NCI-H748 treated with DMSO at 0.1 percent for 48 hours (cell line): ENCODE data around the gene BOC.

ENCODE experiments used
- DNase-seq: peaks from one replicate; lab custom pipeline; 2025; lab: John Stamatoyannopoulos, UW

Gene BOC

DNA sequence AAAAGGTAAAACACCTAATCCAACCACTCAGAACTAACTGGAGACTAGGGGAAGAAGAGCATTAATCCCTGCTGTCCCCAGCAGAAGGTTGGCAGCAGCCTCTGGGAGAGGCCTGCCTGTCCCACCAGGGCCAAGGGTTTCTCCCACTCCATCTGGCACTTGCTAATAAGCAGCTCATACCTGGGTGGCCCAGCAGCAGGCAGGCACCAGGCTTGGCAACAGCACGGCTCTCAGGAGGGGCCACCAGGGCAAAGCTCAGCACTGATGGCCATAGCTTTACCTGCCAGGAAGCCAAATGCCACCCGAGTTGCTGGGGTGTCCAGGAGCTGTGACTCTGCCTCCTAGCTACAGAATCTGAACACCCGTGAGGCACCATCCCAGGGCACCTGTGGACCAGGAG, 58.3 kb downstream of the BOC start:
- DNase-seq: no peak

DNA sequence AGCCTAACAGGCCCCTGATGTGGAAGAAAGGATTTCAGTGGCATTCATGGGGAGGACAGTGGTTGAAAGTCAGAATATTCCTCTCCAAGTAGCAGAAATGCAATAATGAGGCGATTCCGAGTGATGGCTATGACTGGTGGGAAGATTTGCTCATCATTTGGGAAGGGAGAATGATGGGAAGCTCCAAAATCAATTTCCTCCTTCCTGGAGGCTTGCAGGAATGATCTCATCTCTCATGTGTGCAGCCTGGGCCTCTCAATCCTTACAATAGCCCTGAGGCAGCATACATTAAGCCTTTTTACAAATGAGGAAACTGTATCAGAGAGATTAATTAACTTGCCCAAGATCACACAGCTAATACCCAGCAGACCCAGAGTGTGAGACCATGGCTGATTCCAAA, 58.7 kb downstream of the BOC start:
- DNase-seq: no peak

DNA sequence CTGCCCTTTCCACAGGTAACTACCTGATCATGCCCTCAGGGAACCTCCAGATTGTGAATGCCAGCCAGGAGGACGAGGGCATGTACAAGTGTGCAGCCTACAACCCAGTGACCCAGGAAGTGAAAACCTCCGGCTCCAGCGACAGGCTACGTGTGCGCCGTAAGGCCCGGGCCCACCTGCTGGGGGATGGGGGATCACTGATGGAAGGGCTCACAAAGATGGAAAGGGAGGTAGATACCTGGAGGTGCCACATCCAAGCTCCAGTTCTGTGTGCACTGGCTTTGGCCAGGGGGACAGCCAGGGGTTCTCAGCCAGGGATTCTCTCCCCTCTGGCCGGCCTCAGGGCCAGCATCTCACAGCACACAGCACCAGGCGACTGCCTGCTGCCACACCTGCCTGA, 59.4 kb downstream of the BOC start:
- no peak for DNase-seq

DNA sequence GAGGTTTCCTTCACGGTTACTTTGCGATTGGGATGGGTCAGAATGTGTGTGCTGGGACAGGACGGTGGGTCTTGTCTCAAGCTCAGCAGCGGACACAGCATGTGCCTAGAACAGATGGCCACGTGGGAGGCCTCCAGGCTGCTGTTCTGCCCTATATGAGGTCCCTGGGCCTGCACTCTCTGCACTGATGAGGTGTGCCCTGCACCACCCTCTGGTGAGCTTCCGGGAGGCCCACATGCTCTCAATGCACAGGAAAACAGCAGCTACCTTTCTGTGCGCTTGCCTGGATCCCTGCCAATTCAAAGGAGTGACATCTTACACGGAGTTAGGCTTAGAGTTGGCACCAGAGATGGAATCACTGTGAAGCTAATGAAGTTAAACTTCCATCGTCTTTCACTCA, 59.8 kb downstream of the BOC start:
- DNase-seq: peak; percentile 46

DNA sequence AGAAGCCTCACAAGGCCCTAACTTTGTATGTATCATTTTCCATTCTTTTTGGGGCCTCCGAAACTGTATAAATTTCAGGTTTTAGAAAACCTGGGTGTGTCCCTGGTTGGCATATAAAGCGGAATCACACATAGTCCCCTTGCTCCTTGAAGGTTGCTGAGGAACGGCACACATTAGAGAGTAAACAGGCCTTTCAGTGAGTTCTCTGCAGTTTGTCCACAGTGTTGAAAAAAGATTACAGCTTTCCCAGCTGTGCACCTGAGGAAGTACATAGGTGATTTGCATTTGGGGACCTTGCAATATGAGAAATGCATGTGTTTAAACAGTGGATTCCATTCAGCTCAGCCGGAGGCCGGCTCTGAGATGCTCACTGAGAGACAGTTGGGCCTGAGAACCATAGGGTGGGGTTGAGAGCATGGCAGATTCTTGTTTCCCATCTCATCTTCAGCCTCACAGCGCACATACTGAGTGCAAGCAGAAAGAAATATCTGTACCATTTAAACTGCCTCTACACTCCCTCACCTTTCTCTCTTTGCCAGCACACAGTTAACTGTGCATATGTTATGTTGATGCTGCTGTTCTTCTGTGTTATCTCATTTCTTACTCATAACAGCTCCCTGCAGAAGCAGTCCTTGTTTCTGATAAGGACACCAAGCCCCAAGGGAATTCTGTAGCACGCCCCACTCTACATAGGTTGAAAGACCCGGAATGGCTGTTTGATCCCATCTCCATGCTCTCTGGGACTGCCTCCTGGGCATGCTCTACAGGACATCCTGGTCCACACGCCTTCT, 60.4 kb downstream of the BOC start:
- DNase-seq: peak; percentile 46

DNA sequence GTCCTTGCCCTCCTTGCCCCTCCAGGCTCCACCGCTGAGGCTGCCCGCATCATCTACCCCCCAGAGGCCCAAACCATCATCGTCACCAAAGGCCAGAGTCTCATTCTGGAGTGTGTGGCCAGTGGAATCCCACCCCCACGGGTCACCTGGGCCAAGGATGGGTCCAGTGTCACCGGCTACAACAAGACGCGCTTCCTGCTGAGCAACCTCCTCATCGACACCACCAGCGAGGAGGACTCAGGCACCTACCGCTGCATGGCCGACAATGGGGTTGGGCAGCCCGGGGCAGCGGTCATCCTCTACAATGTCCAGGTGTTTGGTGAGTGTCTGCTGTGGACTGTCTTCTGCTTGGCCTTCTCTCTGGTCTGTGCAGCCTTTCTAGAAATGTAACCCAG, 61.0 kb downstream of the BOC start:
- DNase-seq: no peak

DNA sequence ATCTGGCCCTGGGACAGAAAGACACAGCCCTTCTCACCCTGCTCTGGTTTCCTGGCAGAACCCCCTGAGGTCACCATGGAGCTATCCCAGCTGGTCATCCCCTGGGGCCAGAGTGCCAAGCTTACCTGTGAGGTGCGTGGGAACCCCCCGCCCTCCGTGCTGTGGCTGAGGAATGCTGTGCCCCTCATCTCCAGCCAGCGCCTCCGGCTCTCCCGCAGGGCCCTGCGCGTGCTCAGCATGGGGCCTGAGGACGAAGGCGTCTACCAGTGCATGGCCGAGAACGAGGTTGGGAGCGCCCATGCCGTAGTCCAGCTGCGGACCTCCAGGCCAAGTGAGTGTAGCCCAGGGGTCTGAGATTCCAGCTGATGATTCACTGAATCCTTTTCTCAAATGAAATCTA, 61.7 kb downstream of the BOC start:
- DNase-seq: no peak

DNA sequence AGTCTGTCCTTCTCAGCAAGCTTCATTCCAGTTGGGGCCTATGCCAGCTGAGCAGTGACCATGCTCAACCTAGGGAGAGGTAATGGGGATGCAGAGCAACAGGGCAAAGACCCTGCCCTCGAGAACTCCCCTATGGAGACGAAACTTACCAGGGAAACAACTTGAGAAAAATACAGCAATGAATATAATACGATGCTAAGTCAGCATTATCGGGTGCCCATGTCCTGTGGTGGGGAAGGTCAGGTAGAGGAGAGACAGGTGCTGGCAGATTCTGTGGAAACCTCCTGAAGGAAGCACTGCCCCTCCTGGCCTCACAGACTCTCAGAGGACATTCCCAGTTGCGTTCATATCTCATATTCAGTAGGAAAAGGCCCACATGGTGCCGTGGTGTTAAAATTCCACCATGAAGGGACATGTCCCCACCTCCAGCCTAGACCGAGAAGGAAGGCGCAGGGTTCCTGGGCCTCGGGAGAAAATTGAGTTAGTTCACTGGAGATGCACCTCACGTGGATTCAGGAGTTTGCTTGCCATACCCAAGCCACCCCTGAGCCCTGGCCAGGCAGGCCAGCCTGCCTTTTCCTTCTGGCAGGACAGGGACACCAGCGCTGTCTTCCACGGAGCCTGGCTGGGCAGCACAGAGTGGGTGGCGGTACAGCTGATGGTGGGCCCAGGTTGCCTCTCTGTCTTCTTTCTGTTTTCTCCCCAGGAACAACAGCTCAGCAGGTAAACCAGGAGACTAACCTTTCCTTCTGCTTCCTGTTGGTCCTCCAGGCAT, 62.4 kb downstream of the BOC start:
- no peak for DNase-seq

DNA sequence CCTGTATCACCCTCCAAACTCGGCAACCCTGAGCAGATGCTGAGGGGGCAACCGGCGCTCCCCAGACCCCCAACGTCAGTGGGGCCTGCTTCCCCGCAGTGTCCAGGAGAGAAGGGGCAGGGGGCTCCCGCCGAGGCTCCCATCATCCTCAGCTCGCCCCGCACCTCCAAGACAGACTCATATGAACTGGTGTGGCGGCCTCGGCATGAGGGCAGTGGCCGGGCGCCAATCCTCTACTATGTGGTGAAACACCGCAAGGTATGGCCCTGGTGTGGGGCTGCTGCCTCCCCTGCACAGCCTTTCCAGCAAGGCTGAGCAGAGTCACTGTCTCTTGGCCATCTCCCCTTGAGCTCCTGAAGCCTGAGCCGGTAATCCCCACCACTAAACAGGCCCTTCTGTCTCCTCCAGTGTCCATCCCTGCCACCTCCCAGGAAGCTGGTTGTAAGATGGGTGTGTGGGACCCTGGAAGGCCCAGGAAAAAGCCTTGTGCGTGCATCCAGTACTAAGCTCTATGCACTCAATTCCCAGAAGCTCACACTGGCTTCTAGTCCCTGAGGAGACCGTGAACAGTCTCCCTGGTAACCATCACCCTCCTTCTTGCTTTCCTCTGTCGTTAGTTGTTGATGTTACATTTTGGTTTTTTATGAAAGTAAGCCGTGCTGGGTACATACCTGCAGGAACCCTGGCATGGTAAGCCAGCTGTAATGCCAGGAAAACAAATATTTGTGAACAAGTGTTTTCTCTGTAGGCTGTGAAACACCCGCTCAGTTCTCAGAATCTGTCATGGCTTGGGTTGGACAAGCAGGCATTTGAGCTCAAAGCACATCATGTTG, 63.3 kb downstream of the BOC start:
- no peak for DNase-seq

DNA sequence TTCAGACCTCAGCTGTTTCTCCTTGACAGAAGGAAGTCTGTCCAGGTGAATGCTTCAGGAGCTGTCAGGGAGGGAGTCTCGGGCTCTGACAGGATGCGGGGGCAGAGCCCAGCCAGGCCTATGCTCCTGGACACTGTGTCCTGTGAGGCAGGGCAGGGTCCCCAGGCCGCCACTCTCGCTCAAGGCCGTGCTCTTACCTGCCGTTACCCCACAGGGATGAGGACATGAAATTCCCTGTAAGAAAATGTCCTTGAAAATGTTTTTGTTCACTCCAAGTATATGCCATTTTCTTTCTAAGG, 63.9 kb downstream of the BOC start:
- no peak for DNase-seq

DNA sequence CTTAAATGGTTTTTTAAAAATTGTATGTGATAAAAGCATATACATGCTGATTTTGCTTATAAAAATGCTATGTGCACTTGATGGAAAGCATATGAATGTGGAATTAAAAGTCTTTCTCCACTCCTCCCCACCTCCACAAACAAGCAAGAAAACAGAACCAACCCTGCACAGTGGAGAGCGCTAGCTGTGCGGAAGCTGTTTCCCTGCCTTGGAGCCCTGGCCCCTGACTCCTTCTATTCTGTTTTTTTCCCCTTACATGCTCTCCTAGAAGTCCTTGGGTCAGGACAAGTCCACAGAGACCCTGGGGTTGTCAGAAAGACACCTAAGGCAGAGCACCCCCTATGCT, 64.2 kb downstream of the BOC start:
- no peak for DNase-seq

DNA sequence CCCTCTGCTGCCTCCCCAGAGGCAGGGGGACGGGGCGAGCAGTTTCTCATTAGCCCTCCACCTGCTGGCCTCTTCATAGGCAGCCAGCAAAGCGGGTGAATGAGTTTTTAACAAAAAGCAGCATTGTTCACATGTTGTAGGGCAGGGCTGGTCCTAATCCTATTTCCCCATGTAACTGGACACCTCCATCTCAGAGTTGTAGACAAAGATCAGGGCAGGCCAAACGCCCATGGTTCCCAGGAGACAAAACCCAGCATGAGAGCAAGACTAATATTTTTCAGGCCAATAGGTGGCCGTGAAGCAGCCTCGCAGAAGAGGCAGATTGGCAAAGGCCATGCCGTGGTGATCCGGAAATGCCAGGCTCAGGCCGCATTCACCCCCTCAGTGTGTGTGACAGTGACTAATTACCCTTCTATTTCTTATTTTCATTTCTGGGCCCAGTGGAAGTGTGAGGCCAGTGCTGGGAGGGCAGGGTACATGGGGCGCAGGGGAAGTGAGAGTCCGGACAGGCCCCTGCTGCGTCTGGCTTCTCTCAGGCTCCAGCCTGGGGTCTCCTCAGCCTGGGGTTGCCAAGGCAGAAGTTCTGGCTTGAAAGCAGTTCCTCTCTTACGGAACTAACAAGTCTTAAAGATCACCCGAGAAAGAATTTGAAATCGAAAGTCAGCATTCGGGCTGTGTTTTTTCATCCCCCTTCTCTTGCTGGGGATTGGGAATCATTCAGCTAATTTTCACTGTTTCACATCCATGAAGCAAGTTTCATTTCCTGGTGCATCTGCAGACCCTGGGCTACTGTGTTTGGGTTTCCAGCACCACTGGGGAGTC, 64.8 kb downstream of the BOC start:
- DNase-seq: peak; percentile 39

DNA sequence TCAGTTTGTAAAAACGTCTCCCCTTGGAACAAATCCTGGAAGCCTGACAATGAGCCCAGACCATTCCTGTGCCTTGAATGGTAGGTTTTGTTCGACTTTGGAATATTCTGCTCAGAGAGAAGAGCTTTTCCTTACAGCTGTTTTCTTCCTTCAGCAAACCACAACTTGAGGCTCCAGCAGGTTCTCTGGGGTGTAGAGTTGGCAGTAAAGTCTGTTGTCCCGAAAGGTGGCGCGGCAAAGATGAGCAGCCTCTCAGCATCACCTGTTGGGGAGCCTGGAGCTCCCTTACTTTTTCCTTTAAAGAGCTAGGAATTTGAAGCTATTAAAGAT, 65.4 kb downstream of the BOC start:
- DNase-seq: no peak

DNA sequence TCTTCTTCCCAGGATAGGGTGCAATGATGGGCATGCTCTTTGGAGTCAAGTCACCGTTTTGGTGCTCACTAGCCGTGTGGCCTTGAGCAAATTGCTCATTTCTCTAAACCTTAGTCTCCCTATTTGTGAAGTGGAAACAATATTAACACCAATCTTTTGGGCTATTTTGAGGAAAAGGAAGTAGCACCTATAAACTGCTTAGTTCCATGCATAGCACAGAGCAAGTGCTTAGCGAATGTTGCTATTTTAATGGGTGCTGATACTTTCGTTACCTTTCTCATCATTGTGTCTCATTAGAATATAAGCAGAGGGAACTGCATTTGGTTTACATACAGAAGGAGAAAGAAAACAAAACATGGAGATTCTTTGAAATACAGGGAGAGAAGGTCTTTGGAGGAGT, 66.1 kb downstream of the BOC start:
- DNase-seq: no peak

DNA sequence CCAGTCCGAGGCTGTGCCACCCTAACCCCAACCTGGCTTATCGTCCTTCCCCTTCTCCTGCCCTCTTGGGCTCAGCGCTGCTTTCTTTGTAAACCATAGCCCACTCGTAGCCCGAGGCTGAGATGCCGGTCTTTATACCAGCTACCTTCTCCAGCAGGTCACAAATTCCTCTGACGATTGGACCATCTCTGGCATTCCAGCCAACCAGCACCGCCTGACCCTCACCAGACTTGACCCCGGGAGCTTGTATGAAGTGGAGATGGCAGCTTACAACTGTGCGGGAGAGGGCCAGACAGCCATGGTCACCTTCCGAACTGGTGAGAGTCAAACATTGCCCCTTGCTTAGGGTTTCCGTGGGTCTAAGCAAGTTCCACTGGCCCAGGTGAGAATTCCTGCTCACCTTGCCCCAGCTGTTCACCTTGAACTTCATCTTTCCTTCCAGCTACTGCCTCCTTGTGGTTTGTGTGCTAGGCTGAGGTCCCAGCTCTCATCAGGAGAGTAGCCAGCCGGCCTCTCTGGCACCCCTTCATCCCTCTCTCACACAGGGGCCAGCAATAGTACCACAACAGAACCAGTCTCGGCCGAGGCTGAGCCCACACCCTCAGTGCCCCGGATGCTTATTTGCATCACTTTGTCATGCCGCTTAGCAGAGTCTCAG, 66.7 kb downstream of the BOC start:
- DNase-seq: no peak

DNA sequence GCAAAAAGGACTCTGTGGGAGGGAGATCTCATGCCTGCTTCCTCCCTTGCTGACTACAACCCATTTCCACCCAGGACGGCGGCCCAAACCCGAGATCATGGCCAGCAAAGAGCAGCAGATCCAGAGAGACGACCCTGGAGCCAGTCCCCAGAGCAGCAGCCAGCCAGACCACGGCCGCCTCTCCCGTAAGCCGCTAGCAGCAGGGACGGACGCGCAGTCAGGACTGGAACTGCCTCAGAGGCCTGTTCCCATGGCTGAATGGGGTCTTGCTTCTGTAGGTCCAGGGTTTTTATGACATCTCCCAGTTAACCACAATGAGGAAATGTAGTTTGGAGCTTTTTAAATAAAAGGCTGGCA, 67.2 kb downstream of the BOC start:
- no peak for DNase-seq

DNA sequence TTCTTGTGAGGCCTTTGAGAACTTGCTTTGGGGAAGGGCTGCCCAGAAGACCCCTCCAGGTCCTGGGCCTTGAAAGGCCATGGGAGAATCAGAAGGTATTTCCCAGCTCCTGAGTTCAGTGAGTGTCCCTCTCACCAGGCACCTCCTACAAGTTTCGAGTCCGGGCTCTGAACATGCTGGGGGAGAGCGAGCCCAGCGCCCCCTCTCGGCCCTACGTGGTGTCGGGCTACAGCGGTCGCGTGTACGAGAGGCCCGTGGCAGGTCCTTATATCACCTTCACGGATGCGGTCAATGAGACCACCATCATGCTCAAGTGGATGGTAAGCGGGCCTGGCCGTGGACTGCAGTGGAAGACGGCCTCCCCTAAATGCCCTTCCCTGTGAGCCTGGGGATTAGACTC, 68.3 kb downstream of the BOC start:
- no peak for DNase-seq

DNA sequence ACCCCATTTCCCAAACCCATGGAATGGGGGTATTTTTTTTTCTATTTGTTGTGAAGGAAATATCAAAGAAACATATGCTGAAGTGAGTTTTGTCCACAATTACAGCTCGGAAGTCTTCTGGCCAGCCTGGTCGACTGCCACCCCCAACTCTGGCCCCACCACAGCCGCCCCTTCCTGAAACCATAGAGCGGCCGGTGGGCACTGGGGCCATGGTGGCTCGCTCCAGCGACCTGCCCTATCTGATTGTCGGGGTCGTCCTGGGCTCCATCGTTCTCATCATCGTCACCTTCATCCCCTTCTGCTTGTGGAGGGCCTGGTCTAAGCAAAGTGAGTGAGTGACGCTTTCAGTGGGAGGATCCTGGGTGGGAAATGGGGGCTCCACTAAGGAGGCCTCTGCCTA, 71.9 kb downstream of the BOC start:
- no peak for DNase-seq

DNA sequence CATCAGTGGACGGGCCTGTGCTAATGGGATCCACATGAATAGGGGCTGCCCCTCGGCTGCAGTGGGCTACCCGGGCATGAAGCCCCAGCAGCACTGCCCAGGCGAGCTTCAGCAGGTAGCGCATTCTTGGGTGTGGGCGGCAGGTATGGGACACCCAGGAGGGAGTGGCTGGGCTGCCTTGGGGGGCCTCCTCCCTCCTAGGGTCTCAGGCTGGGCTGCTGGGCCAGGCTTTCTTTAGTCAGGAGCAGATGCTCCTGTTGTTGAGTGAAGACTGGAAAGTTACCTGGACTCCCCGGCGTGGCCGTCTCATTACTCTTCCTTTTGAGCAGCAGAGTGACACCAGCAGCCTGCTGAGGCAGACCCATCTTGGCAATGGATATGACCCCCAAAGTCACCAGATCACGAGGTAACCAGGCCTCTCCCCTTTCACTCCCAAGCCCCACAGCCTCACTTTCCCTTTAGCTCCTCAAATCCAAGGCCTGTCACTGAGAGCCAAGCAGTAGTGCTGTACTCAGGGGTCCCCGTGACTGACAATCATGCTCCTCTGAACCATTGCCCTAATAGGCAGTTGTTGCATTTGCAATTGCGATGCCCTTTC, 73.2 kb downstream of the BOC start:
- DNase-seq: no peak

DNA sequence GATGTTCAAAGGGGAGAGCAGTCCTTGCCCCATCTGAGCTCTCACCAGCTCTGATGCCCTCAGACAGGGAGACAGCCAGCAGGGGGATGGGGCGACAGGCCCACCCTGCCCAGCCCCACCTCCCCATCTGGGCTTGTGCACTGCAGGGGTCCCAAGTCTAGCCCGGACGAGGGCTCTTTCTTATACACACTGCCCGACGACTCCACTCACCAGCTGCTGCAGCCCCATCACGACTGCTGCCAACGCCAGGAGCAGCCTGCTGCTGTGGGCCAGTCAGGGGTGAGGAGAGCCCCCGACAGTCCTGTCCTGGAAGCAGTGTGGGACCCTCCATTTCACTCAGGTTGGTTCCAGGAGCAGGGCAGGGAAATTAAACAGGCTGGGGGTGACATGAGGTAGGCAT, 73.9 kb downstream of the BOC start:
- no peak for DNase-seq

DNA sequence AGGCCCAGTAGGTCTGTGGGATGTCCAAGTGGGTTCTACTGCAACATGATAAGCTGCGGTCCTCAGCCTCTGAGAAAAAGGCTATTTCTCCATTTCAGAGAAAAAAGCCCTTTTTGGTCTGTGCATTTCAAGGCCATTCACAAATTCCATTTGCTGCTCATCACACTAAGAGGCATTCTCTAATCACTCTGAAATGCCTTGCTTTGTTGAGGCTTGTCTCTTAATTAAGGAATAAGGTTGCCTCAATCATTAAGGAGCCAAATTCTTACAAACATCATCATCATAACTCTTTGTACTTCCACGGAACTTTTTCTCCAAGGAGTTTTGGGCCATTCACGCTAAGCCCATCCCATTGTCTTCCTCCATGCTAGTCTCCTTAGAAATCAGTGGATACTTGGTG, 74.4 kb downstream of the BOC start:
- DNase-seq: no peak

DNA sequence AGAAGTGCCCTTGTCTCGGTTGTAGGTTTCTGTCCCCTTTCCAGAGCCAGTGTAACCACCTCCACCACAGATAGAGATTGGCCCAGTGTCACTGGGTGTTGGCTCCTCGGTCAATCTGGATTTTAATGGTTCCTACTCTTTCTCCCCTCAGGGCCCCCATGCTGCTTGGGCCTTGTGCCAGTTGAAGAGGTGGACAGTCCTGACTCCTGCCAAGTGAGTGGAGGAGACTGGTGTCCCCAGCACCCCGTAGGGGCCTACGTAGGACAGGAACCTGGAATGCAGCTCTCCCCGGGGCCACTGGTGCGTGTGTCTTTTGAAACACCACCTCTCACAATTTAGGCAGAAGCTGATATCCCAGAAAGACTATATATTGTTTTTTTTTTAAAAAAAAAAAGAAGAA, 75.2 kb downstream of the BOC start:
- DNase-seq: no peak
